Stimulated activated CD4-positive, alpha-beta T cell treated with anti-CD3 and anti-CD28 coated beads, Interleukin-15, amount 100 ng/mL, for 24 hours (primary cell): ENCODE results near the gene KRTAP4-1.
"Not testable (repeated sequence)": the region's sequence is repeated elsewhere in the genome, so short reads cannot be mapped to it uniquely, and the experiment has no call there.

ENCODE experiments used
- DNase-seq: peaks from one replicate; pipeline ENCODE4 v3.0.0-alpha.2; 2020

The KRTAP4-1 gene

DNA sequence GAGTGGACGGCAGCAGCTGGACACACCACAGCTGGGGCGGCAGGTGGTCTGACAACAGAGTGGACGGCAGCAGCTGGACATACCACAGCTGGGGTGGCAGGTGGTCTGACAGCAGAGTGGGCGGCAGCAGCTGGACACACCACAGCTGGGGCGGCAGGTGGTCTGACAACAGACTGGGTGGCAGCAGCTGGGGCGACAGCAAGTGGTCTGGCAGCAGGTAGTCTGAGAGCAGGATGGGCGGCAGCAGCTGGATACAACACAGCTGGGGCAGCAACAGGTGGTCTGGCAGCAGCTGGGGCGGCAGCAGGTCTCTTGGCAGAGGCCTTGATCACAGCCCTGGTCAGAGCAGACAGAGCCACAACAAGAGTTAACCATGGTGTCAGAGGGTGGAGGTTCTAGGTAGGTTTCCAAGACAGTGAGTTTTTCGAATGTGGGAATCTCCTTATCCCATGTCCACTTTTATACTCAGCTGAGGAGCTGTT lies at the start of gene KRTAP4-1:
KRTAP4-1 (minus strand) TSS at position 432 of the 482 bp plus-strand sequence; CDS start at position 375, 57 bp downstream.
- DNase-seq: no peak

DNA sequence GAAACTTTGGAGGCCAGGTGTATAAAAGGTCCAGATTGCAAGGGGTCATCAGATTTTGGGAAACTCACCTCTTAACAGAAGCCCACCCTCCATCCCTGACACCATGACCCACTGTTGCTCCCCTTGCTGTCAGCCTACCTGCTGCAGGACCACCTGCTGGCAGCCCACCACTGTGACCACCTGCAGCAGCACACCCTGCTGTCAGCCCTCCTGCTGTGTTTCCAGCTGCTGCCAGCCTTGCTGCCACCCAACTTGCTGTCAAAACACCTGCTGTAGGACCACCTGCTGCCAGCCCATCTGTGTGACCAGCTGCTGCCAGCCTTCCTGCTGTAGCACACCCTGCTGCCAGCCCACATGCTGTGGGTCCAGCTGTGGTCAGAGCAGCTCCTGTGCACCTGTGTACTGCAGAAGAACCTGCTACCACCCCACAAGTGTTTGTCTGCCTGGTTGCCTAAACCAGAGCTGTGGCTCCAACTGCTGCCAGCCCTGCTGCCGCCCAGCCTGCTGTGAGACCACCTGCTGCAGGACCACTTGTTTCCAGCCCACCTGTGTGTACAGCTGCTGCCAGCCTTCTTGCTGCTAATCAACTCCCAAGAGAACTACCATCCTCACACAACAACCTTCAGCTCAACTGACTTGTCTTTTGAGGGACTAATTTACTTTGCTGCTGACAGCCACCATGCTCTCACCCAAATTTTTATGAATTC lies 47.8 kb upstream of the KRTAP4-1 start, which contains the start of gene KRTAP9-3:
KRTAP9-3 (plus strand) TSS at position 51 of the 707 bp plus-strand sequence; CDS start at position 104, 53 bp downstream.
- DNase-seq: not testable (repeated sequence)

DNA sequence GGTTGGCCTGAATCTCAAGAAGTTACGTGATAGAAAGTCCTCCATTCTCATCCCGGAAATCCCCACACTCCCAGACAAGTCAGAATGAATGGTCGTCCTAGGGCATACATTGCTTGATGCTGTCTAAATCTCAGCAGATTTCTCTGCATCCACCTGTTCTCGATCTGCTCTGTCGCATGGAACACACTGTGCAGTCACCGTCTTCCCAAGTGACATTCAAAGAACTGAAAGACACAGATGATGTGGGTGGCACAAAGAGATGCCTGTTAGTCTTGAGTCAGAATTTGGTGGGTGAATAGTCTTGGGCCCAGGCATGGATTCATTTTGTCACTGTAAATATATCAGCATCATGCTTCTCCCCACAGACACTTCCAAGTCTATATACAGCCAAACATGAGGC lies 47.0 kb upstream of the KRTAP4-1 start:
- no peak for DNase-seq

DNA sequence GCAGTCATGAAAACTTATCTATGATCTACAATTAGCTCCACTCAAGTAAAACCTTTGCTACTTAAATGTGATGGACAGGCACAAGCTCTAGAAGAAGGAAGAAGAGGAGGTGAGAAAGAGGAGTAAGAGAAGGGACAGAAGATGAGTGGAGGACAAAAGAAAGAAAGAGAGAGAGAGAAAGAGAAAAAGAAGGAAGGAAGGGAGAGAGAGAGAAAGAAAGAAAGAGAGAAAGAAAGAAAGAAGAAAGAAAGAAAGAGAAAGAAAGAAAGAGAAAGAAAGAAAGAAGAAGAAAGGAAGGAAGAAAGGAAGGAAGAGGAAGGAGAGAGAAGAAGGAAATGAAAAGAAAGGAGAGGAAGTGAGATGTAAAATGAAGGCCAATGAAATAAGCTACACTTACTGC lies 45.4 kb upstream of the KRTAP4-1 start:
- no peak for DNase-seq

DNA sequence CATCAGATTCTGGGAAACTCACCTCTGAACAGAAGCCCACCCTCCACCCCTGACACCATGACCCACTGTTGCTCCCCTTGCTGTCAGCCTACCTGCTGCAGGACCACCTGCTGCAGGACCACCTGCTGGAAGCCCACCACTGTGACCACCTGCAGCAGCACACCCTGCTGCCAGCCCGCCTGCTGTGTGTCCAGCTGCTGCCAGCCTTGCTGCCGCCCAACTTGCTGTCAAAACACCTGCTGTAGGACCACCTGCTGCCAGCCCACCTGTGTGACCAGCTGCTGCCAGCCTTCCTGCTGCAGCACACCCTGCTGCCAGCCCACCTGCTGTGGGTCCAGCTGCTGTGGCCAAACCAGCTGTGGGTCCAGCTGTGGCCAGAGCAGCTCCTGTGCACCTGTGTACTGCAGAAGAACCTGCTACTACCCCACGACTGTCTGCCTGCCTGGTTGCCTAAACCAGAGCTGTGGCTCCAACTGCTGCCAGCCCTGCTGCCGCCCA lies 41.9 kb upstream of the KRTAP4-1 start, which contains the start of gene KRTAP9-2:
KRTAP9-2 (plus strand) TSS at position 51 of the 498 bp plus-strand sequence; CDS start at position 58, 7 bp downstream.
- DNase-seq: not testable (repeated sequence)

DNA sequence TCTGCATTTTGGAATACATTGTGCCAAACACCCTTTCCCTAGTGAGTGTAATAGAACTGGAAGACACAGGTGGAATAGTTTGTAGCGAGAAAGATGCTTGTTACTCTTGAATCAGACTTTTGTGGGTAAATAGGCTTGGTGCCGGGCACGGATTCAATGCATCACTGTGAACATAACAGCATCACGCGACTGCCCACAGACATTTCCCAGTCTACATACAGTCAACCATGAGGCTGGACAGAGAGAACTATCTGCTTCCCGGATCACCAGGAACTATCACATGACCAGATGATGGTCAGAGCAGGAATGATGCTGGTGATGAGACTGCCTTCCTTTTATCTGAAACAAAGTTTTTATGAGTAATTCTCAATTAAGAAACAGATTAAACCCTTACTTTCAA lies 41.3 kb upstream of the KRTAP4-1 start:
- DNase-seq: no peak

DNA sequence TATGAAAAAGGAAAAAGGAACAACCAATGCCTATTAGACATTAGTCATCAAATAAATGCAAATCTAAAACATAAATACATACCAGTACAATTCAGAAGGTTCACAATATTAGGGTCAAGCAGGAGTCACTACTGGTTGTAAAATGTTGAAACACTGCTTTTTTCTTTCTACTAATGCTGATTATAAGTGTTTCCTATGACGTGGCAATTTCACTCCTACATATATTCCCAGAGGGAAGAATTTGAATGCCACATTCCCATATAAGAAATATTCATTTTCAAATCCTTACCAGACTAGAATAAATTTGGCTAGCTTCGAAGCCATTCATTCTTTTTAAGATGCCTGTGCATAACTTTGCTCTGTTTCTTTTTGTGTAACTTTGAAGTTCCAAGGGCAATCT lies 39.1 kb upstream of the KRTAP4-1 start:
- DNase-seq: no peak

DNA sequence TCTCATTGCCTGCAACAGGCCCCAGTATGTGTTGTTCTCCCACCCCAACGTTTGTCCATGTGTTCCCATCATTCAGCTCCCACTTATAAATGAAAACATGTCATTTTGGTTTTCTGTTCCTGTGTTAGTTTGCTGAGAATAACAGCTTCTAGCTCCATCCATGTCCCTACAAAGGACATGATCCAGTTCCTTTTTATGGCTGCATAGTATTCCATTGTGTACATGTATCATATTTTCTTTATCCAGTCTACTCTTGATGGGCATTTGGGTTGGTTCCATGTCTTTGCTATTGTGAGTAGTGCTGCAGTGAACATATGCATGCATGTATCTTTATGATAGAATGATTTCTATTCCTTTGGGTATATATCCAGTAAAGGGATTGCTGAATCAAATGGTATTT lies 31.0 kb upstream of the KRTAP4-1 start:
- DNase-seq: no peak

DNA sequence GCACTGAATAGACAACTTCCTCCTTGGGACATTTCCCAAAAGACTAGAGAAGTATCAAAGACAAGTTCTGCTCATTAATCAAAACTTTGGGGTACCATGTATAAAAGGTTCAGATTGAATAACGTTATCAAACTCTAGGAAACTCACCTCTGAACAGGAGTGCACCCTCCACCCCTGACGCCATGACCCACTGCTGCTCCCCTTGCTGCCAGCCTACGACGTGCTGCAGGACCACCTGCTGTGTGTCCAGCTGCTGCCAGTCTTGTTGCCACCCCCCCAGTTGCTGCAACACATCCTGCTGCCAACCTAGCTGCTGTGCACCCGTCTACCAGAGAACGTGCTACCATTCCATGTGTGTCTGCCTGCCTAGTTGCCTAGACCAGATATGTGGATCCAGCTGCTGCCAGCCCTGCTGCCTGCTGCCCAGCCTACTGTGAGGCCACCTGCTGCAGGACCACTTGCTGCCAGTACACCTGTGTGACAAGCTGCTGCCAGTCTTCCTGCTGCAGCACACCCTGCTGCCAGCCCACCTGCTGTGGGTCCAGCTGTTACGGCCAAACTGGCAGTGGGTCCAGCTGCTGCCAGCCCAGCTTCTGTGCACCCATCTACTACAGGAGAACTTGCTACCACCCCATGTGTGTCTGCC lies 27.9 kb upstream of the KRTAP4-1 start:
- DNase-seq: no peak

DNA sequence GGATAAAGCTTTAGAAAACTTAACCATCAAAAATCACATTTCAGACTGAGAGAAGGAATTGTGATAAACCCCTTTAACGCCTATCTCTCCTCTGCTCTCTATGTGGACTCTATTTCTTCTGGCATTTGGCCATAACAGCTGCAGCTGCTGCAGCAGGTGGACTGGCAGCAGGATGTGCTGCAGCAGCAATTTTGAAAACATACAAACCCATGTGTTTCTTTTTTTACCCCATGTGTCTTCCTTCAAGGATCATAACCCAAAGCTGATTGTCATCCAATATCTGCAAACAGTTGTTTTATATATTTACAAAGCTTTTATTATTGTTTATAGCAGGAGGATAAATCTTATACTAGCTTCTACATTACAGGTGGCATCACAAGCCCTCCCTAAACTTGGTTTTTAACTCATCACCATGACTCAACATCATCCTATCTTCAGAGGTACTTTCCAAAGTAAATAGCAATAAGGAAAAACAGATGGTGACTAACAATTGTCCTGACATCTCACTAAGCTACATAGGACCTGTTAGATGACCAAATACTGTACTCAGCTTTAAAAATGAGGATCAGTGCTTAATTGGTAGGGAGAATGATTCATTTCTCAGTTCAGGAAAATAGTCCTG lies 27.2 kb upstream of the KRTAP4-1 start:
- no peak for DNase-seq

DNA sequence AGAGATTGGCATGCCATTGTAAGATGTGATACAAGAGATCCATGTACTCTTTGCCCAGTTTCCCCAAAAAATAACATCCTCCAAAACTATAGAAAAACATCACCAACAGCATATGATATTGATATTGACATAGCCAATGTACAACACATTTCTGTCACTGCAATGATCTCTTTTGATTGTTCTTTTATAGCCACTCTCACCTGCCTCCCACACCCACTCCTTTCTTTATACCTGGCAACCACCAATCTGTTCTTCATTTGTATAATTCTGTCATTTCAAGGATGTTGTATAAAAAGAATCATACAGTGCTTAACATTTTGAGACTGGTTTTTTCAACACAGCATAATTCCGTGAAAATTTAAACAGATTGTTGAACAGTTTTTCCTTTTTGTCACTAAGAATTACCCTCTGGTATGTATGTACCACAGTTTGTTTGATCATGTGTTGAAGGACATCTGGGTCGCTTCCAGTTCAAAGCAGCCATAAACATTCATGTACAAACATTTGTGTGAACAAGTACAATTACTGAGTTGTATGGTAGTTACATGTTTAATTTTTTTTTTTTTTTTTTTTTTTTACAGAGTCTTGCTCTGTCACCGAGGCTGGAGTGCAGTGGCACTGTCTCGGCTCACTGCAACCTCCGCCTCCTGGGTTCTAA lies 14.8 kb upstream of the KRTAP4-1 start:
- DNase-seq: no peak

DNA sequence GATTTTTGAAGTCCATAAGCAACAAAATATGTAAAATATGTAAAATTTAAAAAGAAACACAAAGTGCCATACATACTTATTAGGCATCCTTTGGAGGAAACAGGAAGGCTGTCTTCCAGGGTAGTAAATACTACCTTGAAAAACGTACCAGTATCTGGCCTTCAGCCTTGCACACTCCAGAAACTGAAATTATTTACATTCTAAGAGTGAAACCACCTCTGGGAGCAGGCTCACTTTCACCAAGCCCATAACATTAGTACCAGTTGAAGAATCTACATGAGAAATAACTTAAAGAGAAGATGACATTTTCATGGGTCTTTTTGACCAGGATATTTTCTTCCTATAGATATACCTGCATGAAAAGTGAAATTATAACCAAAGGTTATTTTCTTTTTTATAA lies 11.4 kb upstream of the KRTAP4-1 start:
- DNase-seq: no peak

DNA sequence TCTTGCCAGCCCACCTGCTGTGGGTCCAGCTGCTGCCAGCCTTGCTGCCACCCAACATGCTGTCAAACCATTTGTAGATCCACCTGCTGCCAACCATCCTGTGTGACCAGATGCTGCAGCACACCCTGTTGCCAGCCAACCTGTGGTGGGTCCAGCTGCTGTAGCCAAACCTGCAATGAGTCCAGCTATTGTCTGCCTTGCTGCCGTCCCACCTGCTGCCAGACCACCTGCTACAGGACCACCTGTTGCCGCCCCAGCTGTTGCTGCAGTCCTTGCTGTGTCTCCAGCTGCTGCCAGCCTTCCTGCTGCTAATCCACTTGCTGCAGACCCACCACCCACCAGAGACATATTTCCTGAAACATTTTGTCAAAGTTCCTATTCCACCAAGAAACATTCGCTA lies 5.6 kb upstream of the KRTAP4-1 start:
- DNase-seq: no peak

DNA sequence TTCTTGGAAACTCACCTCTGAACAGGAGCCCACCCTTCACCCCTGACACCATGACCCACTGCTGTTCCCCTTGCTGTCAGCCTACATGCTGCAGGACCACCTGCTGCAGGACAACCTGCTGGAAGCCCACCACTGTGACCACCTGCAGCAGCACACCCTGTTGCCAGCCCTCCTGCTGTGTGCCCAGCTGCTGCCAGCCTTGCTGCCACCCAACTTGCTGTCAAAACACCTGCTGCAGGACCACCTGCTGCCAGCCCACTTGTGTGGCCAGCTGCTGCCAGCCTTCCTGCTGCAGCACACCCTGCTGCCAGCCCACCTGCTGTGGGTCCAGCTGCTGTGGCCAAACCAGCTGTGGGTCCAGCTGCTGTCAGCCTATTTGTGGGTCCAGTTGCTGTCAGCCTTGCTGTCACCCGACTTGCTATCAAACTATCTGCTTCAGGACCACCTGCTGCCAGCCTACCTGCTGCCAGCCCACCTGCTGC lies 5.2 kb upstream of the KRTAP4-1 start, which contains the start of gene KRTAP9-1:
KRTAP9-1 (plus strand) TSS at position 51 of the 482 bp plus-strand sequence; CDS start at position 51, 0 bp downstream.
- DNase-seq: not testable (repeated sequence)

DNA sequence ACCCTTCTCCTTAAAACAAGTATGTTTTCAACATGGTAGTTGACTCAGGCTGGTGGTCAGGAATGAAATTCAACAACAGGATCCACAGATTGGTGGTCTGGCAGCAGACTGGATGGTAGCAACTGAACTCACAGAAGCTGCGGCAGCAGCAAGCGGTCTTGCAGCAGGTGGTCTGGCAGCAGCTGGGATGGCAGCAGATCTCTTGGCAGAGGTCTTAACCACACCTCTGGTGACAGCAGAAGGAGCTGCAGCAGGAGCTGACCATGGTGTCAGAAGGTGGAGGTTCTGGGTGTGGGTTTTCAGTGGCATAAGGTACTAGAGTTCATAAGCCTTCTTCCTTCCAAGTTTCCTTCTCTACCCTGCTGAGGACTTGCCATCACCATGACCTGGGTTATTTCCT lies 2.2 kb upstream of the KRTAP4-1 start:
- no peak for DNase-seq

DNA sequence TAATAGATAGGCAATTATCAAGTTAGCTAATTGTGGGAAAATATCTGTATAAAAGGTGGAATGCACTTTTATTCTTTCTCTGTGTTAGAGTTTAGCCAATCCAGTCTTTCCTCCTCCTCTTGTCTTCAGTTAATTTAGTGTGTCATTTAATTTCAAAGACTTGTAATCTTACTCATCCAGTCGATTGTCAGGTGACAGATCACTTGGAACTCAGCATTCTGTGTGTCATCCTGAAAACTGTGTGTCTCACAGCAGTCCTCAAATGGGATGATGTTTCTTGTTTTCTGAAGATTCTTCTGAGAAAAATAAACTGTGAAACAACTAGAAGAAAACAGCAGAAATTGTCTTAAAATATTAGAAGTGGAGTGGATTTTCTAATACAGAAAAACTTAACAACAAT lies 290 bp upstream of the KRTAP4-1 start:
- DNase-seq: no peak

DNA sequence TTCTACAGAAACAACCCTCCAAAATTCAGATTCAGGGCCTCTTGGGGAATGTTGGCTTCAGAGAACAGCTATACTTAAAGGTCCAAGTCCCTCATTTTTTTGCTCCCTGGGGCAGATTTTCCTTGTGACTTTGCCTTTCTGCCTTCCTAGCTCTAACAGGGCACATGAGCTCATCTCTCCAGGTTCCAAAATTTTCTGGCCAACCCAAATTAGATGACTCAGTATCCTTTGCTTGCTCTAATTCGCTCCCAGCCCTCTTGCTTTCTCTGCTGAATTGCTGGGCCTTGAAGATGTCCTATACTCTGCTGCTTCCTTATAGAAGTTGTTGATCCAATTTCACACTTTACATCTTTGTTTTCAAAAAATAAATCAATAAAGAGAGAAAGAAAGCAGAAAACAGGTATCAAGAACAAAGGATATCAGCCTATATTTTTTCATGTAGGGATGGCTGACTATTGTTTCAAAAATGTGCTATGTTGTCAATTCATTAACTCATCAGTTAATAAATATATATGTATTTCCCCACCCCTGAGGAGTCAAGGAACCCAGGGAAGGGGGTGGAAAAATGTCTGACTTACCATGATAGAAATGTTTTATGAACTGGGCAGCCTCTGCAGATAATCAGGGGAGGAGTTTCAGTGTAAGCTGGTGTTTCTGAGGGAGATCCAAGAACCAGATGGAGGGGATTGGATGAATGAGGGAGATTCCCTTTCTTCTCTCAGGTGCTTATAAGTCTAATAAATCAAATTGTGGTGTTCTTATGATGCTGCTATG lies 5.7 kb downstream of the KRTAP4-1 start:
- DNase-seq: no peak

DNA sequence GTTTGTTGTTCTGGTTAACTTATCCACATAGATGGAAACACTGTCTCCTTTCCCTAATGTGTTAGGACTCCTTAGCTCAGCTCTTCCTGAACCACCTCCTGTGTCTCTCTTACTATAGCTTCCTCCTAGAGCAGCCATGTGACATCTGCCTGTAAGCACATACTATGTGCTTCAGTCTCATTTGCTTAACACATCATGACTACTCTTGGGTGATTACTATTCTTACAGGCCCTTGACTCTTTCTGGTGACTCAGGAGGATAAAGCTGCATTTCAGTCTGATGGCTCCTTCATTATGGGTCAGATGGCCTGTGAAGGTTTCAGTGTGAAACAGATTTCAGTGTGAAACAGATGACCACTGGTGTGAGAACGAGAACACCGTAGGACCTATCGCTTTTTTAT lies 6.4 kb downstream of the KRTAP4-1 start:
- no peak for DNase-seq

DNA sequence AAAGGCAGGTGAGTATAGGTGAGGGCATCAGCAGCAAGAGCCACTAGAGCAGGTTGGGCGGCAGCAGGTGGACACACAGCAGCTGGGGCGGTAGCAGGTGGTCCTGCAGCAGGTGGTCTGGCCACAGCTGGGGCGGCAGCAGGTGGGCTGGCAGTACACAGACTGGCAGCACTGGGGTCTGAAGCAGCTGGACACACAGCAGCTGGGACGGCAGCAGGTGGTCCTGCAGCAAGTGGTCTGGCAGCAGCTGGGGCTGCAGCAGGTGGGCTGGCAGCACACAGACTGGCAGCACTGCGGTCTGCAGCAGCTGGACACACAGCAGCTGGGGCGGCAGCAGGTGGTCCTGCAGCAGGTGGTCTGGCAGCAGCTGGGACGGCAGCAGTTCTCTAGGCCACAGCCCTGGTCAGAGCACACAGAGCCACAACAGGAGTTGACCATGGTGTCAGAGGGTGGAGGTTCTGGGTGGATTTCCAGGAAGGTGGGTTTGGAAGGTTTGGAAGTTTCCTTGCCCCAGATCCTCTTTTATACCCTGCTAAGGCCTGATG lies 6.9 kb downstream of the KRTAP4-1 start, which contains the start of gene KRTAP4-2:
KRTAP4-2 (minus strand) TSS at position 495 of the 545 bp plus-strand sequence; CDS start at position 438, 57 bp downstream.
- no peak for DNase-seq

DNA sequence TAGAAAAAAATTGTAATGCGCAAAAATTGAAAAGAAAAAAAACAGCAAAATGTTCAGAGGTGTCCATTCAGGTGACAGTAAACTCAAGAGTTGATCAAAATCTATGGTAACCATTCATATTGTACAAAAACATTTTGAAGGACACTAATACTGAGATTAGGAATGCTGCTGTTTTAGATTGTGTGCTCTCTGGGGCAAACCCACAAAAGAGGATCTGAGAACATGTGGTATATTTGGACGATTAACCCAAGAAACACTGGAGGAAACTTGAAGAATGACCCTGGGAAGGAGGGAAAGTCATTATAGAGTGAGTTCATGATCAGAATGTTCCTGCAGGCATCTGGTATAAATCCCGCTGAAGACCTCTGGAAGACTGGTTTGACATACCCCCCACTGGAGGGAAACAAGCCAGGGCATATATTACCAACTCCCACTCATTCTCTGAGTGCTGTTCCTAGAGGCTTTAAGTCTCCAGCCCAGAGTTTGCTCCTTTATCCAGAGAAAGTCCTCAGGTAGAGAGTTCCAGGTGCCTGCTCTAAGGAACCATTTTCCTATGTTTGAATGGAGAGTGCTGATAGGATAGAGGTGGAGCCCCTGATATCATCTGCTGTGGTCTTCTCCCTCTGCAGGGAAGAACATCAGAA lies 7.8 kb downstream of the KRTAP4-1 start:
- DNase-seq: no peak

DNA sequence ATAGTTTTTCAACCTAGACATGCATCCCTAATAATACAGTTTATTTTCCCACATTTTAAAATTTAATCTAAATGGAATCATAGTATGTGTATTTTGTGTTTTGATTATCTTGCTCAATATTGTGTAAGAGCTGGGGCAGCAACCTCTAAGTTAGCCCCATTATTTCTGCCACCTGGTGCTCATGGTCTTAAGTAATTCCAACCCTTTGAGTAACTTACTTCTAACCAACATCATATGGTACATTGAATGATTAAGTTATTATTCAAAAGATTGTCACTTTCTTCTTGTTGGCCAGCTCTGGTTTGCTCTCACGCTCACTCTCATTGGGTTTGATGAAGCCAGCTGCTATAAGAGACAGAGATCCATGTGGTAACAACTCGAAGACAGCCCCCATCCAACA lies 12.8 kb downstream of the KRTAP4-1 start:
- DNase-seq: no peak
